Type B pancreatic cell (in vitro differentiated cells): ENCODE data around the gene VPS37D. TPM values are rescaled to one million over a fixed set of nuclear protein-coding genes. Genes with fewer than 3 reads are reported as not detected.

Experiments
- DNase-seq: peaks from one replicate; pipeline ENCODE4 v3.0.0; 2021; ENCODE audit warnings: mixed read lengths; ENCODE audit not compliant: unreplicated experiment; ENCODE audit errors: extremely low spot score
- H3K27ac Mint-ChIP-seq: 2 replicates; pipeline ENCODE4 v1.8.0; 2021; ENCODE audit warnings: mild to moderate bottlenecking, mixed read lengths
- H3K27me3 Mint-ChIP-seq: 2 replicates; pipeline ENCODE4 v1.8.0; 2021; ENCODE audit warnings: mixed read lengths
- H3K36me3 Mint-ChIP-seq: 2 replicates; pipeline ENCODE4 v1.8.0; 2021; ENCODE audit warnings: mixed read lengths
- H3K4me1 Mint-ChIP-seq: one replicate; pipeline ENCODE4 v1.8.0; 2021; ENCODE audit warnings: mixed read lengths; ENCODE audit not compliant: unreplicated experiment
- H3K4me3 Mint-ChIP-seq: 2 replicates; pipeline ENCODE4 v1.8.0; 2021; ENCODE audit warnings: mild to moderate bottlenecking, mixed read lengths
- H3K9me3 Mint-ChIP-seq: 2 replicates; pipeline ENCODE4 v1.8.0; 2021; ENCODE audit warnings: mixed read lengths
- total RNA-seq: library from RNA; stranded (reverse); gene quantifications from 2 replicates; pipeline ENCODE4 v1.2.1, GENCODE V29; 2021; ENCODE audit warnings: low replicate concordance
- TF ChIP-seq, protein P1 (sequence below): fragments of 200-600 bp; sonication (generic); conservative IDR thresholded peaks from 2 replicates; pipeline ENCODE4 v1.5.0; 2021; ENCODE audit warnings: antibody characterized with exemption, mild to moderate bottlenecking

VPS37D gene
- total RNA-seq, 1 donor from 2014 or later = 12.9 TPM

DNA sequence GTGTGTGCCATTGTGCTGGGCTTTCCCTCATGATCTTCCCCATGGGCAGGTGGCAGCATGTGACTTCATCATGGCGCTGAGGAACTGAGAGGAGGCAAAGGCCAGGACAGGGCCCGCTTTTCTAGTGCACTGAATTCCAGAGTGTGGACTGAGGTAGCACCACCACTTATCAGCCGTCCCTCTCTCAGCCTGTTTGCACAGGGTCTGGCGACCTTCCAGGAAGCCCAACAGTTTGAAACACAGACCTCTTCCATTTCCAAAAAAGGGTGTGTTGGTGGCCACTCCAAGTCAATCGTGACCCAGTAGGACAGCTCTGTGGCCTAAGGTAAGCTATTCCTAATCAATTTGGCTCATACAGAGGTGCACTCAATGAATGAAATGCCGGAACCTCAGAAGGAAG is 11.2 kb downstream of the VPS37D start:
- TF ChIP-seq, protein P1, sequence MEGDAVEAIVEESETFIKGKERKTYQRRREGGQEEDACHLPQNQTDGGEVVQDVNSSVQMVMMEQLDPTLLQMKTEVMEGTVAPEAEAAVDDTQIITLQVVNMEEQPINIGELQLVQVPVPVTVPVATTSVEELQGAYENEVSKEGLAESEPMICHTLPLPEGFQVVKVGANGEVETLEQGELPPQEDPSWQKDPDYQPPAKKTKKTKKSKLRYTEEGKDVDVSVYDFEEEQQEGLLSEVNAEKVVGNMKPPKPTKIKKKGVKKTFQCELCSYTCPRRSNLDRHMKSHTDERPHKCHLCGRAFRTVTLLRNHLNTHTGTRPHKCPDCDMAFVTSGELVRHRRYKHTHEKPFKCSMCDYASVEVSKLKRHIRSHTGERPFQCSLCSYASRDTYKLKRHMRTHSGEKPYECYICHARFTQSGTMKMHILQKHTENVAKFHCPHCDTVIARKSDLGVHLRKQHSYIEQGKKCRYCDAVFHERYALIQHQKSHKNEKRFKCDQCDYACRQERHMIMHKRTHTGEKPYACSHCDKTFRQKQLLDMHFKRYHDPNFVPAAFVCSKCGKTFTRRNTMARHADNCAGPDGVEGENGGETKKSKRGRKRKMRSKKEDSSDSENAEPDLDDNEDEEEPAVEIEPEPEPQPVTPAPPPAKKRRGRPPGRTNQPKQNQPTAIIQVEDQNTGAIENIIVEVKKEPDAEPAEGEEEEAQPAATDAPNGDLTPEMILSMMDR = no peak
- Mint-ChIP-seq H3K27me3 (no peaks in the 10 kb centered on the region), H3K36me3 (peaks cover 15% of the 10 kb centered on the region), H3K27ac (no peak overlapping the region), H3K4me1 (peaks cover 17% of the 10 kb centered on the region), H3K4me3 (peak overlapping the region; percentile 61), H3K9me3 (no peaks in the 10 kb centered on the region)
- DNase-seq = no peak

DNA sequence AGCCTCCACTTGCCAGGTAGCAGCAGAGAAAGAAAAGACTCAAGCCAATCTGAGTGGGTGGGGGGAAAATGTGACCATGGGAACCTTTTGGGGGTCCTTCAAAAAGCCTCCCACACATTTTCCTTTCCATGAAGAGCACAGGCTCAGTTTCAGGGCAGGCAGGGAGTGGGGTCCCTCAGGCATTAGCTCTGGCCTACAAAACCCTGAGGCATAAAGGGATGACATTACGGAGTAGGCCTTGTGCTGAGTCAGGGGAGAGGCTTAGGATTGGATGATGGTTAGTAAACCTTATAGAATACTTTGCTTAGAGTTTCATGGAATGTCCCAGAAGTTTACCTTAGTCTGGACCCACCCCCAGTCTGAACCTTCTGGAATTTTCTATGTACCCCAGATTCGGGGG is 12.1 kb downstream of the VPS37D start:
- peak overlapping the region; percentile 61 for H3K4me3 Mint-ChIP-seq
- no peaks in the 10 kb centered on the region for H3K27me3 Mint-ChIP-seq
- peaks cover 19% of the 10 kb centered on the region for H3K4me1 Mint-ChIP-seq
- no peak for DNase-seq
- no peak overlapping the region for H3K27ac Mint-ChIP-seq
- TF ChIP-seq, protein P1 = no peak
- peaks cover 15% of the 10 kb centered on the region for H3K36me3 Mint-ChIP-seq
- no peaks in the 10 kb centered on the region for H3K9me3 Mint-ChIP-seq

DNA sequence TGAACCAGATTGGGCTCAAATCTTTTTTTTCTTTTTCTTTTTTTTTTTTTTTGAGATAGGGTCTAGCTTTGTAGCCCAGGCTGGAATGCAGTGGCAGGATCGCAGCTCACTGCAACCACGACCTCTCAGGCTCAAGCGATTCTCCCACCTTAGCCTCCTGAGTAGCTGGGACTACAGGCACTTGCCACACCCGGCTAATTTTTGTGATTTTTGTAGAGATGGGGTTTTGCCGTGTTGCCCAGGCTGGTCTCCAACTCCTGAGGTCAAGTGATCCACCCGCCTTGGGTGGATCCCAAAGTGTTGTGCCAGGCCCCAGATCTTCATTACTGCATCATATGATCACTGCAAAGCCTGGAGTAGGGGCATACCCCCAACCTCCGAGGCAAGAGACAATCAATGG is 12.9 kb downstream of the VPS37D start:
- peak overlapping the region; percentile 100 for H3K4me3 Mint-ChIP-seq
- no peak for DNase-seq
- peaks cover 19% of the 10 kb centered on the region for H3K4me1 Mint-ChIP-seq
- H3K9me3 Mint-ChIP-seq = no peaks in the 10 kb centered on the region
- no peak overlapping the region for H3K27ac Mint-ChIP-seq
- H3K27me3 Mint-ChIP-seq = no peaks in the 10 kb centered on the region
- peaks cover 15% of the 10 kb centered on the region for H3K36me3 Mint-ChIP-seq
- TF ChIP-seq, protein P1 = no peak

DNA sequence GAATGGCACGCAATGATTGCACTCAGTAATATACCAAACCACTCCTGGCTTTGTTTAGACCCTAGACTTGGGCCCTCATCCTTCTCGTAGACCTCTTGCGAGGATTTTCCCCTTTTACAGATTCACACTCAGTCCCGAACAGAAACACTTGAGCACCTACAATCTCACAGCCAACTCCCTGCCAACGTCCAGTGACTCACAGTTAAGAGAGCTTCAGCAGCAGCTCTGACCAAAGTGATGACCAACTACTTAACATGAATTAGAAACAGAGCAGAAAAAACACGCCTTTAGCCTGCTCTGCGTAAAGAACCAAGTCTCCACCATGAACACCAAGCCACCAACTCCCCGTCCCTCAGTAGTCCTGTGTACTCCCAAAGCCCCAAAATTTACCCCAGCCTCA is 13.4 kb downstream of the VPS37D start:
- H3K4me1 Mint-ChIP-seq = peaks cover 19% of the 10 kb centered on the region
- H3K36me3 Mint-ChIP-seq = peaks cover 15% of the 10 kb centered on the region
- TF ChIP-seq, protein P1 = no peak
- H3K27me3 Mint-ChIP-seq = no peaks in the 10 kb centered on the region
- no peaks in the 10 kb centered on the region for H3K9me3 Mint-ChIP-seq
- peak overlapping the region; percentile 39 for H3K27ac Mint-ChIP-seq
- DNase-seq = no peak
- peak overlapping the region; percentile 100 for H3K4me3 Mint-ChIP-seq

DNA sequence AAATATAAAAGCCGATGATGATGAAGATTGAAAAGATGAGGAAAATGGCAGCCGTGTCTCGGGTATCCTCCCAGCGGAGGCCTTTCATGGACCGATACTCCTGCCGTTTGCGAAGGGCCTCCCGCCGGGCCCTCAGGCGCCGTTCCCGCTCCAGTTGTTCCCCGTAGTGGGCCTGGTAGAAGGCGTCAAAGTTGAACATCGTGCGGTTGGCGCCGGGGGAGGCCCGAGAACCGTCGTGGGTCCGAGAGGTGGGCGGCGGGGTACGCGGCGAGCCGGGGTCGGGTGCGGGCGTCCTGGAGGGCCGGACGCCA is 15.1 kb downstream of the VPS37D start:
- H3K4me1 Mint-ChIP-seq = peaks cover 19% of the 10 kb centered on the region
- H3K4me3 Mint-ChIP-seq = peak overlapping the region; percentile 100
- H3K36me3 Mint-ChIP-seq = peaks cover 21% of the 10 kb centered on the region
- H3K27ac Mint-ChIP-seq = peak overlapping the region; percentile 98
- no peak for DNase-seq
- no peaks in the 10 kb centered on the region for H3K27me3 Mint-ChIP-seq
- TF ChIP-seq, protein P1 = no peak
- H3K9me3 Mint-ChIP-seq = no peaks in the 10 kb centered on the region
